Measurements from ENCODE around the gene GRAP2.
"Not testable (repeated sequence)": the region's sequence is repeated elsewhere in the genome, so short reads cannot be mapped to it uniquely, and the experiment has no call there.

The GRAP2 gene

DNA sequence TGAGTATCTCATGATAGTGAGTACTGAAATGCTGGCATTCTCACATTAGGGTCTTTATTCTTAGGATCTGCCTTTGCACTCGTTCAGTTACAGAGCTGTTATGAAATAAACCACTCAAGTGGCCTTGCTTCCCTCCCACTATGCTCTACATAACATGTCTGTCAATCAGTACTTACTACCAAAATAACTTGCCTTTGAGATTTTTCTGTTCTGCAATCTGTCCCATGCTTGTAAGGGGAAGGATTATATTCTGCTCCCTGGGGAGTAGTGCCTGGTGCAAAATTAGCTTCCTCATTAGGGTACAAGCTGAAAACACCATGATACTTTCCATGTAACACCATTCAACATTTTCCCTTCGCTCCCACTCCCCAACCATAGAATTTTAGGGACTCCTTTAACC, 1.9 kb upstream of the GRAP2 start:
- DNase-seq (ENCODE audit: low spot score) = peak; percentile 69
- in situ Hi-C loops (cut with MboI; ENCODE audit: low sequenced_read_pairs, unreplicated experiment) = no loop called here
- TF ChIP-seq, protein P1, sequence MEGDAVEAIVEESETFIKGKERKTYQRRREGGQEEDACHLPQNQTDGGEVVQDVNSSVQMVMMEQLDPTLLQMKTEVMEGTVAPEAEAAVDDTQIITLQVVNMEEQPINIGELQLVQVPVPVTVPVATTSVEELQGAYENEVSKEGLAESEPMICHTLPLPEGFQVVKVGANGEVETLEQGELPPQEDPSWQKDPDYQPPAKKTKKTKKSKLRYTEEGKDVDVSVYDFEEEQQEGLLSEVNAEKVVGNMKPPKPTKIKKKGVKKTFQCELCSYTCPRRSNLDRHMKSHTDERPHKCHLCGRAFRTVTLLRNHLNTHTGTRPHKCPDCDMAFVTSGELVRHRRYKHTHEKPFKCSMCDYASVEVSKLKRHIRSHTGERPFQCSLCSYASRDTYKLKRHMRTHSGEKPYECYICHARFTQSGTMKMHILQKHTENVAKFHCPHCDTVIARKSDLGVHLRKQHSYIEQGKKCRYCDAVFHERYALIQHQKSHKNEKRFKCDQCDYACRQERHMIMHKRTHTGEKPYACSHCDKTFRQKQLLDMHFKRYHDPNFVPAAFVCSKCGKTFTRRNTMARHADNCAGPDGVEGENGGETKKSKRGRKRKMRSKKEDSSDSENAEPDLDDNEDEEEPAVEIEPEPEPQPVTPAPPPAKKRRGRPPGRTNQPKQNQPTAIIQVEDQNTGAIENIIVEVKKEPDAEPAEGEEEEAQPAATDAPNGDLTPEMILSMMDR (IDR thresholded peaks at IDR 0.05; ENCODE audit: borderline replicate concordance, control extremely low read depth, extremely low read depth, insufficient read depth, missing control alignments) = no peak

DNA sequence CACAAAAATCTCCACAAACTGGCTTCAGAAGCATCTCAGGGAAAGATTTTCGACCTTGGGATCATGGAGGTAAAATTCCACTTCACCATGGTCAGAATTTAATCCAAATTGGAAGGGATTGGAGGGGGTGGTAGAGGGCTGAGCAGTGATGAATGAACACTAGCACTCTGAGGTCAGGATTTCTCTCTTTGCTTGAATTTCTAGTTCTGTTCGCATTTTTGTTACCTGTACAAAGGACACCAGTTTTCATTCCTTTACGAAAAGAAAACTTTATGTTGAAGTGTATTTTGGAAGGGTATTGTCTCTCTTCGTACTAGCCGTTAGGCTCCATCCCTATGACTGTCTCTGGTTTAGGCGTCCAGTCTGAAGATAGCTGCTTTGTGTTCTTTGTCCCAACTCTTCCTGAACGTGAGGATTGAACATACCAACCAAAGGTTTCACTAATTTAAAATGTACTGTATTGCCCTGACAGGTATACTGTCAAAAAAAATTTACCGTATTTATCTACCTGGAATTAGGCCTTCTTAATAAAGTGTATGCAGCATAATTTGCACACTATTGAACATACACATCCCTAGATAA, 772 bp downstream of the GRAP2 start:
- in situ Hi-C loops (cut with MboI; ENCODE audit: low sequenced_read_pairs, unreplicated experiment) = no loop called here
- TF ChIP-seq, protein P1 (IDR thresholded peaks at IDR 0.05; ENCODE audit: borderline replicate concordance, control extremely low read depth, extremely low read depth, insufficient read depth, missing control alignments) = no peak
- no peak for DNase-seq (ENCODE audit: low spot score)

DNA sequence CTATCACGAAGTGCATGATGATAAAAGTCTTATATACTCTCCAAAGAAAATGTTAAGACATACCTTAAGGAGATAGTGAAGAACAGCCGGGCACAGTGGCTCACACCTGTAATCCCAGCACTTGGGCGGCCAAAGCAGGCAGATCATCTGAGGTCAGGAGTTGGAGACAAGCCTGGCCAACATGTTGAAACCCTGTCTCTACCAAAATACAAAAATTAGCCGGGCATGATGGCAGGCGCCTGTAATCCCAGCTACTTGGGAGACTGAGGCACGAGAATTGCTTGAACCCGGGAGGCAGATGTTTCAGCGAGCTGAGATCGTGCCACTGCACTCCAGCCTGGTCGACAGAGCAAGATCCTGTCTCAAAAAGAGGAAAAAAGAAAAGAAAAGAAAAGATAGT, 3.1 kb downstream of the GRAP2 start:
- DNase-seq (ENCODE audit: low spot score); in situ Hi-C loops (cut with MboI; ENCODE audit: low sequenced_read_pairs, unreplicated experiment): not testable (repeated sequence)

DNA sequence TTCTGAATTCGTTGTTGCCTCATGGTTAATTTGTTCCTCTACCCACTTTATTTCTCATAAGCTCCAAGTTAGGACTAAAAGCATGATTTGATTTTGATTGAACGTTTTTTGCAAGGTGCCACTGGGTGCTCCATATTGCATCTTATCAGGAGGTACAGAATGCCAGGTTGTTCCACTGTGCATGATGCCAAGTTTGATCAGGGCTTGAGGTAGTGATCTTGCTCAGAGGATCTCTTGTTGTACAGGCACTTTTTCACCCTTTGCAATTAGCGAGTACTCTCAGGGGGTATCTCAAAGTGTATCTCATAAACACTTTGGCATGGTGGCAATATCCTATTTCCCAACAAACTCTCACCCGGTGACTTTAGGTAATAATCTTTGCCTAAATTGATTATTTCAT, 4.0 kb downstream of the GRAP2 start:
- in situ Hi-C loops (cut with MboI; ENCODE audit: low sequenced_read_pairs, unreplicated experiment) = no loop called here
- no peak for DNase-seq (ENCODE audit: low spot score)
- TF ChIP-seq, protein P1 (IDR thresholded peaks at IDR 0.05; ENCODE audit: borderline replicate concordance, control extremely low read depth, extremely low read depth, insufficient read depth, missing control alignments) = no peak

DNA sequence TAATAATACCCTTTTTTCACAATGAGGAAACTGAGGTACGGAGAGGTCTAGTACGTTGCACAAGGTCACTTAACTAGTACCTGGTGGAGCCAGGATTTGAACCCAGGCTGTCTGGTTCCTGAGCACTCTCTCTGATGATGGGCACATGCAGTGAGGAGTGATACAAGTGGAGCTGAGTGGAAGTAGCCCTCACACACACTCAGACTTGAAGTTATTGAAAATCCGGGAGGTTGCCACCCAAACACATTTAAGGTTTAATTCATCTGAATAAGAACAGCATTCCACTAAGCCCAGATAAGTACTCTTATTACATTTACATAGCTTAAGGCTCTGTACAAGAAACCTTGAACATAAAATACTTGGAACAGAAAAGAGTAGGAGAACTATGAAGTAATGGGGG, 4.8 kb downstream of the GRAP2 start:
- TF ChIP-seq, protein P1 (IDR thresholded peaks at IDR 0.05; ENCODE audit: borderline replicate concordance, control extremely low read depth, extremely low read depth, insufficient read depth, missing control alignments) = no peak
- DNase-seq (ENCODE audit: low spot score) = no peak
- in situ Hi-C loops (cut with MboI; ENCODE audit: low sequenced_read_pairs, unreplicated experiment) = no loop called here

DNA sequence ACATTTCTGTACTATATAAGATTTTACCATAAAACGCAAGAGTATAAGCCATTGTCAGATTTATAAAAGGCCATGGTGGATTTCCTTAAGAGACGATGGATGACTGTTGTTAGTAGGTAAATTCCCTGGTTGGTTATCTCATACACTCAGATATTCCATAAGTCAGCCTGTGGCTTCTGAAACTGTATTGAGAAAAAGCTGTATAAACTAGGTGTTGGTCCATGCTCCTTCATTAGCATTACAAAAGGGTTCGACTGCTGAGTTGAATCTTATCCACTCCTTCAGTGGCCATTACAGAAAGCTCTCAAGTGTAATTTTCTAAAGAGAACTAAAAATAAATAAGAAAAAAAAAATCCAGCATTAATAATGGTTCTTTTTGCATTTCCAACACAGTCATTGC, 5.3 kb downstream of the GRAP2 start:
- in situ Hi-C loops (cut with MboI; ENCODE audit: low sequenced_read_pairs, unreplicated experiment) = no loop called here
- TF ChIP-seq, protein P1 (IDR thresholded peaks at IDR 0.05; ENCODE audit: borderline replicate concordance, control extremely low read depth, extremely low read depth, insufficient read depth, missing control alignments) = no peak

DNA sequence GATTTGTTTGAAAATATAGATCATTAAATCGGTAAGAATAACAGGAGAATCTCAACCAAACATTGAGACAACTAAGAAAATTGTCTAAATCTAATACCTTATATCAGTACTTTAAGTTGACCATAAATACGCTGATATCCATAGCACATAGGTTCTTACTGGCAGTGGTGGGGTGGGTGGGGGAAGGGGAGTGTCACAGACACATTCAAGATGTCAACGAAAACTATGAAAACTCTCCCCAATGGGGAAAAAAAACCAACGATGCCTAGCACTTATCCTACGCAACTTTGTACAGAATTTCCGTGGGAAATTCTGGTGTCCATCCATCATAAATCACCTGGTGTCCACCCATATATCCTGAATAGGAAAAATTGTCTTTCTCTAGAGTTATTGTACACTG, 6.2 kb downstream of the GRAP2 start:
- no peak for DNase-seq (ENCODE audit: low spot score)
- in situ Hi-C loops (cut with MboI; ENCODE audit: low sequenced_read_pairs, unreplicated experiment) = no loop called here
- TF ChIP-seq, protein P1 (IDR thresholded peaks at IDR 0.05; ENCODE audit: borderline replicate concordance, control extremely low read depth, extremely low read depth, insufficient read depth, missing control alignments) = no peak

More for the DNA sequence above, 5.3 kb downstream of the GRAP2 start:
- no peak for DNase-seq (ENCODE audit: low spot score)
